GM12878 (cell line): ENCODE measurements around the gene PRR23A.

ENCODE experiments used
- ATF2 ChIP-seq: IDR thresholded peaks from 2 replicates; pipeline ENCODE4 v1.6.1; 2012; ENCODE audit warnings: low read length, inconsistent platforms
- BACH1 ChIP-seq: fragments of 450-650 bp; IDR thresholded peaks from 2 replicates; pipeline ENCODE4 v1.6.1; 2017; ENCODE audit warnings: mild to moderate bottlenecking, borderline replicate concordance
- BHLHE40 ChIP-seq, 2 experiments: fragments of 450-650 bp in 1 of 2; IDR thresholded peaks; 2 replicates each; pipeline ENCODE4 v1.6.1; 2011 to 2017; ENCODE audit warnings: low read depth in 2 of 2, borderline replicate concordance in 1 of 2, improper control_type of control experiment in 1 of 2, low read length in 1 of 2, mild to moderate bottlenecking in 1 of 2
- CEBPB ChIP-seq, 2 experiments: fragments of 150-350 bp in 1 of 2; IDR thresholded peaks; 2 replicates each; pipeline ENCODE4 v1.6.1; 2012 to 2014; ENCODE audit warnings: low read depth in 2 of 2, low read length in 2 of 2, borderline replicate concordance in 1 of 2, inconsistent platforms in 1 of 2
- CTCF ChIP-seq, 3 experiments: IDR thresholded peaks in 2 of 3; conservative IDR thresholded peaks in 1 of 3; 2 replicates each; pipeline ENCODE4 v1.5.1; 2011; ENCODE audit warnings: low read depth in 3 of 3, low read length in 3 of 3, mild to moderate bottlenecking in 3 of 3, control low read depth in 2 of 3, moderate library complexity in 2 of 3, inconsistent platforms in 1 of 3, mixed read lengths in 1 of 3; ENCODE audit not compliant: control insufficient read depth in 2 of 3, insufficient read depth in 1 of 3; ENCODE audit errors: extremely low read depth in 1 of 3
- CUX1 ChIP-seq: IDR thresholded peaks from 2 replicates; pipeline ENCODE4 v1.6.1; 2012; ENCODE audit warnings: improper control_type of control experiment, low read depth, low read length; ENCODE audit not compliant: insufficient replicate concordance
- ETV6 ChIP-seq, 2 experiments: fragments of 450-650 bp in 1 of 2; IDR thresholded peaks in 1 of 2; conservative IDR thresholded peaks in 1 of 2; 2 replicates each; pipeline ENCODE4 v1.6.1; 2014; ENCODE audit warnings: antibody characterized with exemption in 1 of 2, borderline replicate concordance in 1 of 2, low read depth in 1 of 2, mild to moderate bottlenecking in 1 of 2, moderate library complexity in 1 of 2
- FOXM1 ChIP-seq: IDR thresholded peaks from 2 replicates; pipeline ENCODE4 v1.6.1; 2012; ENCODE audit warnings: low read depth, mild to moderate bottlenecking, inconsistent platforms, low read length, moderate library complexity
- KDM1A ChIP-seq: fragments of 200-600 bp; sonication (generic); IDR thresholded peaks from 2 replicates; pipeline ENCODE4 v1.6.1; 2016; ENCODE audit warnings: borderline replicate concordance
- RB1 ChIP-seq: fragments of 450-650 bp; formaldehyde crosslinking; IDR thresholded peaks from 2 replicates; pipeline ENCODE4 v1.6.1; 2017; ENCODE audit warnings: mild to moderate bottlenecking, borderline replicate concordance
- RELA ChIP-seq: fragments of 450-650 bp; IDR thresholded peaks from 2 replicates; pipeline ENCODE4 v1.8.0; 2014; ENCODE audit warnings: borderline replicate concordance; ENCODE audit not compliant: partially characterized antibody
- TCF12 ChIP-seq: IDR thresholded peaks from 2 replicates; pipeline ENCODE4 v1.6.1; 2011; ENCODE audit warnings: low read depth, mild to moderate bottlenecking, low read length

- TF ChIP-seq KDM1A (no peak), FOXM1 (no peak), ATF2 (no peak), ETV6 (conservative IDR thresholded peaks at IDR 0.05 in 1 of 2, IDR thresholded peaks at IDR 0.05 in 1 of 2; ENCODE audit: borderline replicate concordance in 1 of 2, low read depth in 1 of 2) (no peak), CUX1 (no peak), BHLHE40 (IDR thresholded peaks at IDR 0.05; ENCODE audit: borderline replicate concordance in 1 of 2, low read depth in 2 of 2, low read length in 1 of 2) (no peak), CTCF (IDR thresholded peaks at IDR 0.05 in 2 of 3, conservative IDR thresholded peaks at IDR 0.05 in 1 of 3; ENCODE audit: control insufficient read depth in 2 of 3, extremely low read depth in 1 of 3, insufficient read depth in 1 of 3, low read depth in 3 of 3, low read length in 3 of 3) (no peak), BACH1 (no peak), TCF12 (no peak), CEBPB (IDR thresholded peaks at IDR 0.05; ENCODE audit: borderline replicate concordance in 1 of 2, low read depth in 2 of 2, low read length in 2 of 2) (no peak), RELA (no peak), RB1 (no peak)
These were observed 18.9 kb upstream of the PRR23A start for GRCh38 chr3:139024968-139025367.
